Mucosa of gallbladder (tissue), 1 donor: ENCODE measurements around the gene FGG. TPM values are rescaled to one million over a fixed set of nuclear protein-coding genes. Genes with fewer than 3 reads are reported as not detected.

Source experiments
- DNase-seq: peaks from one replicate; pipeline ENCODE4 v3.0.0-alpha.2; 2020; ENCODE audit warnings: low spot score
- total RNA-seq: library from RNA; stranded (reverse); gene quantifications from one replicate; pipeline ENCODE4 v1.2.1, GENCODE V29; 2021
- donor health status: DM: no; HTN: no; CAD: no.

Gene FGG
- total RNA-seq, 1 donor from 2014 or later, result 15.0 TPM

DNA sequence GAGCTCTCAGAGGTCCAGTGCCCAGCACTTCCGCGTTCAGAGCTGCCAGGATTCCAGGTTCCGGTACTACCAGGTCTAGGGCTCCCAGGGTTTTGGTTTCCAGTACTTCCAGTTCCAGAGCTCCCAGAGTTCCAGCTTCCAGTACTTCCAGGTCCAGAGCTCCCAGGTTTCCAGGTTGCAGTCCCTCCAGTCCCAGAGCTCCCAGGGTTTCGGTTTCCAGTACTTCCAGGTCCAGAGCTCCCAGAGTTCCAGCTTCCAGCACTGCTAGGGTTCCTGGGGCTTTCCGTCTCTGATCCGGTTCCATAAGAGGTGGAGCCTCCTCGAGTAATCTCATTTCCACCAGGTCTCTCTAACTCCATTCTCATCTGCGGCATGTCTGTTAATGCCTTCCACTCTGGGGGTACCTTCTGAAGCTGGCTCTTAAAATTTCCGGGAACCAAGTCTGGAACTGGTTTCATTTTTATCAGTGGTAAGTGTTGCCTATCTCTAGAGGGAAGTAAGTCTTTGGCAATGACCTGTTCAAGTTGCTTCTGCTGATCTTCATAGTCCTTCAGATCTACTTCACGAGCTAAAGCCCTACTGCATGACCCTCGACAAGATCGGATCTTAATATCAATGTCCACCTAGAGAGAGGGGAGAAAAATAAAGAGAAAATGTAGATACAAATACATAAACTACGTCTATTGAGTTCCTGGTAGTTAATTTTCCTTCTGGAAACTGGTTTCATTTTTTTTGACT is 26.0 kb downstream of the FGG start:
- DNase-seq, result no peak

DNA sequence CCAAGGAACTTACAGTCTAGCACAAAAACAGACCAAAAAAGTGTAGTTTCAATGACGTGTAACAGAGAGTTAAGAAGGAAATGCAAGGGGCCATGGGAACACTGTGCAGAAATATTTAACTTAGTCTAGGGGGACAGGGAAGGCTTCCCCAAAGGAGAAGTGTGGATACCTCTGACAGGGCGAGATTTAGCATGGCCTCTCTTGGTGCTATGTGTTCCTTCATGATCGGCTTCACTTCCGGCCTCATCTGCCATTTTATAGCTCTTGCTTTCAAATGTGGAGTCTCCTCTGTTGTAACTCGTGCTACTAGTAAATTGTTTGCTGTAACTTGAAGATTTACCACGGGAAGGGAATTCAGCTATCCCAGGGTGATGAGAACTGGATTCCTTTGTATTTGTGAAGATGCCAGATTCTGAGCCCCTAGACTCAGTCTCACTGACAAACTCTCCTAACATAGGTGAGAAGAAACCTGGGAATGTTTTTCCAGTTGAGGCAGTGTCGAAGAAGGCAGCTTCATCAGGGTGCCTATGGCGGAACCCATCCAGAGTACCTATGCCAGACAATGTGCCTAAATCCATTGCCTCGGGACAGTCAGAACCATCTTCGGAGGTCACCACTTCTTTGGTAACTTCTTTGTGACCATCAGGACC is 27.0 kb downstream of the FGG start:
- no peak for DNase-seq

DNA sequence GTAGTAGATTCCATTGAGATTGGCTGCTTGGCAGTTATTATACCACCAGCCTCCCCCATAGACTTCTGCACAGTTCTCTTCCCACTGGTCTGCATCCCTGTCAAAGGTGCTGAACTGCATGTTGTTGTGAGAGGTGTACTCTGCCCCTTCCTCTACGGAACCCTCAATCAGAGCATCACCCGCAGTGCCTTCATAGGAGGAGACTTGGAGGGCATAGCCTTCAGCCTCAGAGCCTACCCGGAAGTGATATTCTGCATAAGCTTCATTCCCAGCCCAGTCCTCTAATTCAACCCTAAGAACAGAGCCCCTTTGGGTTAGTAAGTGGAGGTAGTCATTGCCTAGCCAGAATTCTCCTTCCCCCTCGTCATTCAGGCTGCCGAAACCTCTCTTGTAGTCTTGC is 28.2 kb downstream of the FGG start:
- no peak for DNase-seq

DNA sequence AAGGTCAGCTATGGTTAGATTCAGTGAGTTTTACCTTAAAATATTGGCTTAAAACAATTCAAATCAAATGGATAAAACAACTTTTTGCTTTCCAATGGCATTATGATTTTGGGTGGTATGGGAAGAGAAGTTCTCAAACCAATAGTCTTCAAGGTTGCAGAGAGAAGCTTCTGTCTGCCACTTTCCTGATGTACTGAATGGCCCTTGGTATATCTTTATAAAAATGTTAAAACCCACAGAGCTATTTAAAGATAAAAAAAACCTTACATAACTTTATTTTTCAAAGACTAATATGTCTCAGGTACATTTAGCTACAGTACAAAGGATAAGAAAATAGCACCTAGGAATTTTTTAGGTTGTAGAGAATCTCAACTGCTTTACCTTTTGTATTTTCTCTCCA is 28.8 kb downstream of the FGG start:
- no peak for DNase-seq

DNA sequence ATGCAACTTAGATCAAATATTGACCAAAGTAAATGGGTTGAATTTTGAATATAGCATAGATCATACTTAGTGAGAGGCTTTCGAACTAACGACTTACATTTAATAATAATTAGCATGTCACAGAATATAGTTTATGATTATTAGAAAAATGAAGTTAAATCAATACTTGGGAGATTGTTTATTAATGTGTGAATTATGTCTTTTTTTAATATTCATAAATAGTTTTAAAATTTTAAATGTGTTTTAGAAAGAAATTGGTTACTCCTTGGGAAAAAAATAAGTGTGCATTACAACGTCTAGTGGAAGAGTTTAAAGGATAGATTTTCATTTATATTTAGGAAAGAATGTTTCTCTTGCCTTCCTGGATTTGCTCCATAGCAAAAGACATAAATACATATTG is 29.2 kb downstream of the FGG start:
- no peak for DNase-seq

DNA sequence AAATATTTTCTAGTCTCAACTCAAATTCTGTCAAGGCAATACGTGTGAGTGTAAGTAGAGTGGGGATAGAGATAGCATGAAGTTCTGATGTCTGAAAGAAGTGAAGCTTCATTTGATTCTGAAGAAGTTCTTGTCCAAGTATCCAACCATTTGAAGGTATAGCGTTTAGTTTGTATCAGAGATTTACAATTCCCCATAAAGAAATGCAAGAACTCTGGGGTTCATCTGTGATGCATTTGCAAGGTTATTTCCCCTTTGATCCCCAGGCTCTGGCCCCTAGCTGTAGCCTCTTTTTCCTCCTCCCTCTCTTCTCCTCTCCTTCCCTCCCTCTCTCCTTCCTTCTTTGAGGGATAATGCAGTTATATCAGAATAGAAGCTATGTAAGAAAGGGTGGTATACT is 29.7 kb downstream of the FGG start:
- no peak for DNase-seq

DNA sequence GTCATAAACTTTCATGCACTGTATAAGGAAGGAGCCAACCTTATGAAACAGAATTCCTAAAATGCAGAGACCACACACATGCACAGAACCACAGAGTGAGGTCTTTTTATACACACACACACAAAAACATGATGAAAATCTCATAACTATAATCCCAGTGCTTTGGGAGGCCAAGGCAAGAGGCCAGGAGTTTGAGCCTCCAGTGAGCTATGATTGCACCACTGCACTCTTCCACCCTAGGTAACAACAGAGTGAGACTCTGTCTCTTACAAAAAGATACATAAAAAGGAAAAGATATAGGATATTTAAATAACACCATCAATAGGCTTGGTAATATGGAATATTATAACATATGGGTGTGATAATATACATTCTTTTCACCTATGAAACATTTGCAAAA is 32.5 kb downstream of the FGG start:
- no peak for DNase-seq

DNA sequence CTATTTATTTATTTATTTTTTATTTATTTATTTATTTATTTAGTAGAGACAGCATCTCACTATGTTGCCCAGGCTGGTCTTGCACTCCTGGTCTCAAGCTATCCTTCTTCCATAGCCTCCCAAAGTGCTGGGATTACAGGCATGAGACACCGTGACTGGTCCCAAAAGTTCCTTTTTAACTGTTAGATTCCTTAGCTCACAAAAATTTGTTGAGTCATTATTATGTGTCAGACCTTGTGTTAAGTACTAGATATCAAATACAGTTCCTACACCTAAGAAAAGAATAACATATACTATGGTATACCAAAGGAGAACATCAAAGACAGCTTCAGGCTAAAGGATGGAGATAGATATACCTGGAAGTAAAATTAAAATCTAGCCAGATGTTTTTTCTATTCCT is 33.5 kb downstream of the FGG start:
- DNase-seq, result no peak

DNA sequence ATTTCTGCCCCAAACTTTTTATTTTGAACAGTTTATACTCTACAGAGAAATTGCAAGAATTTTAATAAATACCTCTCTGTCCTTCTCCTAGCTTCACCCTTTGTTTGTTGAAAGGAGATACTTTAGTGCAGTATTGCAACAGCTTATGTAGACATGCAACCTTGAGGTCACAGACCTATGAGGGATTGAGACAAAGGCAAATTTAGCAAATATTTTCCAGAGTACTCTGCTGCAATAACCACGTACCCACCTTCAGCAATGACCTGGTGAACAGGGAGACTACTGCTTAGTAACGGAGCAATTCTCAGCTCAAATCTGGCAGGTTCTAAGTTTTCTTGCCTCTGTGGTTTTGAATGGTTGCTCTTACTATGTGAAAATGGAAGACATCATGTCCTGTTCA is 35.1 kb downstream of the FGG start:
- no peak for DNase-seq

DNA sequence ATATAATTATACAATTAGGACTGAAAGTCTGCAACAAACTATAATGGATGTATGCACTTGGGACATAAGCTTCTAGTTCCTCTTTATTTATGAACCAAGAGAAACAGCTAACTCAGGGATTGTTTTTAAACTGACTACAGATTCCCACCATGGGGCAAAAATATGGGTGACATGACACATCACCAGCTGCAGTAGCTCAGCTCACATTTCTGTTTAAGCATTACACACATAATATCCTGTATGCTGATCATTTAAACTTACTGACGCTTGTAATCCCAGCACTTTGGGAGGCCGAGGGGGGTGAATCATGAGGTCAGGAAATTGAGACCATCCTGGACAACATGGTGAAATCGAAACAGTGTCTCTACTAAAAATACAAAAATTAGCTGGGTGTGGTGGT is 38.1 kb downstream of the FGG start:
- no peak for DNase-seq

DNA sequence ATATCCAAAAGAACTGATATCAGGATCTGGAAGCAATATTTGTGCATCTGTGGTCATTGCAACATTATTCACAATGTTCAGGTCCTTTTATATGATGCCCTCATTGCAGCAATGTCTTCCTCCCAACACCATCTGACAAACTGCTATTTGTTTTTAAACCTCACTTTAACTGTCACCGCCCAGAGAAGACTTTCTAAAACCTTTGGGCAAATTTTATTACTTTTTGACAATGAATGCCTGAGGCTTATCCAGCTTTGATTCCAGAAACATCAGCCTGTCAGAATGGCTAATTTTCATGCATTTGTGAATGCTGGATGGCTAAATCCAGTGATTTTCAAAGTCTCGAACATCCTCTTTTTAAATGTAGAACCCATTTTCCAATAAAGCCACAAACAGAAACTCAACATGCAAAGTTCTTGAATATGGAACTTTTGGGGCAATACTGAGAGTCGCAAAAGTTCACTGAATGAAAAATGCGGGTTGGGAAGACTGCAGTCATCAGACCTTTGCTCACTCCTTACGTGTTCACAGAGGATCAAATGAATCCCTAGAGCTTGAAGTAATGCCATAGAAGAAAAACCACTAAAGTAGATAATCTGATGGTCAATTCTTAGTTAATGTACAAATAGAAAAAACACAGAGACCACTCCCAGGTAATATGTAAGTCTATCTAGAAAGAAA is 39.1 kb downstream of the FGG start:
- no peak for DNase-seq

DNA sequence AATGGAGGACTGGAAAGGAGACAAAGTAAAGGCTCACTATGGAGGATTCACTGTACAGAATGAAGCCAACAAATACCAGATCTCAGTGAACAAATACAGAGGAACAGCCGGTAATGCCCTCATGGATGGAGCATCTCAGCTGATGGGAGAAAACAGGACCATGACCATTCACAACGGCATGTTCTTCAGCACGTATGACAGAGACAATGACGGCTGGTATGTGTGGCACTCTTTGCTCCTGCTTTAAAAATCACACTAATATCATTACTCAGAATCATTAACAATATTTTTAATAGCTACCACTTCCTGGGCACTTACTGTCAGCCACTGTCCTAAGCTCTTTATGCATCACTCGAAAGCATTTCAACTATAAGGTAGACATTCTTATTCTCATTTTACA is 42.9 kb downstream of the FGG start:
- no peak for DNase-seq

DNA sequence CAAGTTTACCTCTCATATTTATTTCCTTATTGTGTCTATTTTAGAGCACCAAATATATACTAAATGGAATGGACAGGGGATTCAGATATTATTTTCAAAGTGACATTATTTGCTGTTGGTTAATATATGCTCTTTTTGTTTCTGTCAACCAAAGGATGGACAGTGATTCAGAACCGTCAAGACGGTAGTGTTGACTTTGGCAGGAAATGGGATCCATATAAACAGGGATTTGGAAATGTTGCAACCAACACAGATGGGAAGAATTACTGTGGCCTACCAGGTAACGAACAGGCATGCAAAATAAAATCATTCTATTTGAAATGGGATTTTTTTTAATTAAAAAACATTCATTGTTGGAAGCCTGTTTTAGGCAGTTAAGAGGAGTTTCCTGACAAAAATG is 43.4 kb downstream of the FGG start:
- DNase-seq, result no peak

DNA sequence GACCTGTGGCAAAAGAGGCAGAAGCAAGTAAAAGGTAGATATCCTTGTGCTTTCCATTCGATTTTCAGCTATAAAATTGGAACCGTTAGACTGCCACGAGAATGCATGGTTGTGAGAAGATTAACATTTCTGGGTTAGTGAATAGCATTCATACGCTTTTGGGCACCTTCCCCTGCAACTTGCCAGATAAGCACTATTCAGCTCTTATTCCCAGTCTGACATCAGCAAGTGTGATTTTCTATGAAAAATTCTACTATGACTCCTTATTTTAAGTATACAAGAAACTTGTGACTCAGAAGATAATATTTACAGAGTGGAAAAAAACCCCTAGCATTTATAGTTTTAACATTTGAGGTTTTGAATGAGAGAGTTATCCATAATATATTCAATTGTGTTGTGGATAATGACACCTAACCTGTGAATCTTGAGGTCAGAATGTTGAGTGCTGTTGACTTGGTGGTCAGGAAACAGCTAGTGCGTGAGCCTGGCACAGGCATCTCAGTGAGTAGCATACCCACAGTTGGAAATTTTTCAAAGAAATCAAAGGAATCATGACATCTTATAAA is 45.7 kb downstream of the FGG start:
- DNase-seq, result no peak

DNA sequence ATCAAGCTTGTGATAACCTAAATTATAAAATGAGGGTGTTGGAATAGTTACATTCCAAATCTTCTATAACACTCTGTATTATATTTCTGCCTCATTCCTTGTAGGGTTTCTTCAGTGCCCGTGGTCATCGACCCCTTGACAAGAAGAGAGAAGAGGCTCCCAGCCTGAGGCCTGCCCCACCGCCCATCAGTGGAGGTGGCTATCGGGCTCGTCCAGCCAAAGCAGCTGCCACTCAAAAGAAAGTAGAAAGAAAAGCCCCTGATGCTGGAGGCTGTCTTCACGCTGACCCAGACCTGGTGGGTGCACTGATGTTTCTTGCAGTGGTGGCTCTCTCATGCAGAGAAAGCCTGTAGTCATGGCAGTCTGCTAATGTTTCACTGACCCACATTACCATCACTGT is 46.8 kb downstream of the FGG start:
- no peak for DNase-seq

DNA sequence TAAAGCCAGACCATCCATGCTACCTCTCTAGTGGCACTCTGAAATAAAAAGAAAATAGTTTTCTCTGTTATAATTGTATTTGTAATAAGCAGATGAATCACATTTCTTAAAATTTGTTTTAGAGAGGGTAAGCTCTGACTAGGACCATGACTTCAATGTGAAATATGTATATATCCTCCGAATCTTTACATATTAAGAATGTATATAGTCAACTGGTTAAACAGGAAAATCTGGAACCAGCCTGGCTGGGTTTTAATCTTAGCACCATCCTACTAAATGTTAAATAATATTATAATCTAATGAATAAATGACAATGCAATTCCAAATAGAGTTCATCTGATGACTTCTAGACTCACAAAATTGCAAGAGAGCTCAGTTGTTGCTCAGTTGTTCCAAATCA is 48.1 kb downstream of the FGG start:
- DNase-seq, result no peak

DNA sequence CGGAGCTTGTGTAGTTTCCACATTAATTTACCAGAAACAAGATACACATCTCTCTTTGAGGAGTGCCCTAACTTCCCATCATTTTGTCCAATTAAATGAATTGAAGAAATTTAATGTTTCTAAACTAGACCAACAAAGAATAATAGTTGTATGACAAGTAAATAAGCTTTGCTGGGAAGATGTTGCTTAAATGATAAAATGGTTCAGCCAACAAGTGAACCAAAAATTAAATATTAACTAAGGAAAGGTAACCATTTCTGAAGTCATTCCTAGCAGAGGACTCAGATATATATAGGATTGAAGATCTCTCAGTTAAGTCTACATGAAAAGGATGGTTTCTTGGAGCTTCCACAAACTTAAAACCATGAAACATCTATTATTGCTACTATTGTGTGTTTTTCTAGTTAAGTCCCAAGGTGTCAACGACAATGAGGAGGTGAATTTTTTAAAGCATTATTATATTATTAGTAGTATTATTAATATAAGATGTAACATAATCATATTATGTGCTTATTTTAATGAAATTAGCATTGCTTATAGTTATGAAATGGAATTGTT is 49.7 kb downstream of the FGG start, which contains the start of gene FGB:
Gene FGB, plus strand, starts transcription at position 315 of the 558 bp plus-strand sequence. Its CDS starts 8 bp downstream, at position 323.
- DNase-seq, result no peak

DNA sequence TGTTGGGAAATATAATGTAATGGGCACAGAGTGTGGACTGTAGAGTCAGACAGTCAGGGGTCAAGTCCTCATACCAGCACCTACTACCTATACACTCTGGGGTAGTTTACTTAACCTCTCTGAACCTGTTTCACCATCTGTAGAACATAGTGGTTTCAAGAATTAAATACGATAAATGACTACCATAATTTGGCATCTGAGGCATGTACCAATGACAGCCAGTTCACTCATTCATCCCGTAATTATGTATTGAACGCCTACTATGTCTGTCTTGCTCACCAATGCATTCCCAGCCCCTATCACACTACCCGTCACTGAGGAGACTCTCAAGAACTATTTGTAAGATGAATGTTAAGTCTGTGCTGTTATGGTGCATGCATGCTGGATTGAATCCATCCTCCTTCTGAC is 51.6 kb downstream of the FGG start:
- DNase-seq, result no peak

DNA sequence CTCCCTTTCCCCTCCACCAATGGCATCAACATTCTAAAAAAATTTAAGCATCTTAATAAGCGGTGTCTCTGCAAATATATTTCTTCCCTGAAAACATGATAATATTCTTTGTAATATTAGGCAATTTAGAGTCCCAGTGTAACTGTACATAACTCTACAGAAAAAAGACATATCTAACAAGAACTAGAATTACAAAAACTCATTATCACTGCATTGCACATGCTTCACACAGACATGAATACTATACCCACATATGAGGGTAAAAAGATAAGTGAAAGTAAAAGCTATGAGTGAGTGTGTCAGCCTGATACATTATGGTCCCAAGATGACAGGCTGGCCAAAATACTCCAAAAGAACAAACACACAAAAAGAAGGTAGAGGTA is 52.0 kb downstream of the FGG start:
- DNase-seq, result no peak

DNA sequence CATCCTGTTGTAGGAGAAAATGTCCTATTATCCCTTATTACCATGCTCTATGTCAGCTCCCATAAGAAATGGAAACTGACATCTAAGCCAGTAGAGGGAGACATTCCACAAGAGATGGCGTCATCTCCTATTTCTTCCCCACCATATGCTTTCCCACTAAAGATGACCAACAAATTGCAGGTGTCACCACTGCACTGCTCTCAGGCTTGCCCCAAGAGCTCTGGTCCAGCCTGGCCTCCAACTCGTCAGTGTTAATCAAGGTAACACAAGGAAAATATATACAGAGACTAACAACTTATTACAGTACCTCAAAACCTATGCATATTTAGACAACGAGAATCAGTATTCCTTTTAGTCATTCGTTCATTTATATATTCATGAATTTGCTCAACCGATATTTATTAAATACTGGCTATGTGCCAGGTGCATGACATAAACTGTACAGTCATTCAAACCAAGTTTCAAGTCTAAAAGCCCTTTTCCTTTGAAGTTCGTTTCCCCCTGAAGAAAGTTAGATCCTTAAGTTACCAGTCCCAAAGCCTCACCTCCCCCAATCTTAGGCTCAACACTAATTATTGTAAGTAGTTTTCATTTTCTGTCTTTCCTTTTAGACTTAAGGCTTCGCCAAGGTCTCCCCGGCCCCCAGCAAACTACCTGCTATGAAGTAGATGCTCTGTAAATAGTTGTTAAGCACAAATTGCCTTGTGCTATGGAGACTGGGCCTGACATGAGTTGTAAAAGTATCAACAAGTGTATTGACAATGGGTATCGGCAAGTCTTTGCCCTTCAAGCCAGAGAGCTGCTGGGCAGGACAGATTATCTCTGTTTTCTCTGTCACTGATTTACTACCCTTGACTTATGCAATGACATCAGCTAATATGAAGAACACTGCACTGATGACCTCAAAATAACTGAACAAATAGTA is 52.7 kb downstream of the FGG start:
- DNase-seq, result peak; percentile 41

DNA sequence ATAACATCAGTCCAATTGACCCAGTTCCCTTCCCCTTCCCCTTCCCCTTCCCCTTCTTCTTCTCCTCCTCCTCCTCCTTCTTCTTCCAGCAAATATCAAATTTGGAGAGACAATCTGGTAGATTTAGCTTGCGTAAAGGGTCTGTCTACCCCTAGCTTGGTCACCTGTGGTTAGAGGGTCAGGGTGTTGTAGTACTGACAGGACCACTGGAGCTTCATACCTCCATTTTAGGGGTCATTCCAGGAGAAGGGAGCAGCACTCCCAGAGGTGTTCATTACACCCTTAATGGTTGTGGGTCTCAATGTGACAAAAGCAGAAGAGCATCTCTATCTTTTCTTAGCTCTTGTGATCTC is 53.3 kb downstream of the FGG start:
- no peak for DNase-seq
